GM12864 (cell line): ENCODE measurements around the gene TYMS.

Source experiments
- DNase-seq: peaks from one replicate; pipeline ENCODE4 v3.0.0-alpha.2; 2011; ENCODE audit warnings: low read depth
- H3K4me3 ChIP-seq: 2 replicates; pipeline ENCODE4 v1.5.1; 2011; ENCODE audit warnings: mild to moderate bottlenecking, low read depth, low read length, control low read depth
- TF ChIP-seq, protein P1 (sequence below): IDR thresholded peaks from 2 replicates; pipeline ENCODE4 v1.5.1; 2011; ENCODE audit warnings: low read depth, mild to moderate bottlenecking, moderate library complexity, low read length, control low read depth, inconsistent platforms; ENCODE audit errors: missing control alignments

TYMS gene

DNA sequence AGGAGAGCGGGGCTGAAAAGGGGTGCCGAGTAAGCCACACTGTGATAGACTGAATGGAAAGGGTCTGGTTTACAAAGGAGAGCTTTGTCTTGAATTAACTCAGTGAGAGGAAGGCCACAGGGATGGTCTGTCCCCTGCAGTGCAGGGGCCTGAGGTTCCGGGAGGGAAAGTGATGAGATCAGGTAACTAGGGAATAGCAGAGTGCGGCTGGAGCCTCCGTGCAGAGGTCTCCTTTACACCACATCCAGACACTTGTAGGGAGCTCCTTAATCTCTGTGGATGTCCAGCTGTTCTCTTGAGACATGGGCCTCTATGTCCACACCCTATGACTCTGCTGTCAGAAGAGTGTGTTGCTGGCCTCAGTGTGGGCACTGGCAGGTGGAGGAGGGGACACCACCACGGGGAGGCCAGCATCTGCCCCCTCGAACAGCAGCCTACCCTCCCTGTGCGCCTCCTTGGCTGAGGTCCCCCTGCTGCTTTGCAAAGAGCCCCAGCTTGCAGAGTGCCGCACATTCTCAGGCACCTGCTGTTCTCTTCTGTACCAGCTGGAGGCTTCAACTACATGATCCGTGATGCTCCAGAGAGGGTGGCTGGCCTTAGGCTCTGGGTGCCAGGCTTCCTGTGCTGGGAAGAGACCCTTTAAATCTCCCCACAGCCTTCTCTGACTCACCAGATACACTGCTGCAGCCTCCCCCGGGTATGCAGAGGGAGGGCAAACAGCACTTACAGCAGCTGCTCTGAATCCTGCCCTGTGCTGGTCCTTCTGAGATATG lies 29.1 kb downstream of the TYMS start:
- H3K4me3 ChIP-seq: no peak overlapping the region
- DNase-seq: no peak

DNA sequence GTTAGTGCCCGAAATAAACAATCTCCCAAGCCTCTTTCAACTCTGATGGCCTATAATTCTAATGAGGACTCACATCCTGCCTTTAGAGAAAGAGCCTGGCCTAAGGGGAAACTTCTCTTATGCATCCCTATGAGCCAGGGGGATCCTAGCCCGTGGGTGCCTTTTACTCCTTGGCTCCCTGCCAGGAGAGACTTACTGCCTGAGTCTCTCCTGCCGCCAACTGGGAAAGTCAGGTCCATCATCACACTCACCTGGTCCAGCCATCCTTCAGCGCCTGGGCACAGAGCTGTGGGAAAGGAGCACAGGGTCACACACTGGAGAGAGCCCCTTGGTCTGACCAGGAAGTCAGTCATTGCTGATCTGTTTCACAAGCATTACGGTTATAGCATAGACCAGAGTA lies 30.9 kb downstream of the TYMS start:
- TF ChIP-seq, protein P1, sequence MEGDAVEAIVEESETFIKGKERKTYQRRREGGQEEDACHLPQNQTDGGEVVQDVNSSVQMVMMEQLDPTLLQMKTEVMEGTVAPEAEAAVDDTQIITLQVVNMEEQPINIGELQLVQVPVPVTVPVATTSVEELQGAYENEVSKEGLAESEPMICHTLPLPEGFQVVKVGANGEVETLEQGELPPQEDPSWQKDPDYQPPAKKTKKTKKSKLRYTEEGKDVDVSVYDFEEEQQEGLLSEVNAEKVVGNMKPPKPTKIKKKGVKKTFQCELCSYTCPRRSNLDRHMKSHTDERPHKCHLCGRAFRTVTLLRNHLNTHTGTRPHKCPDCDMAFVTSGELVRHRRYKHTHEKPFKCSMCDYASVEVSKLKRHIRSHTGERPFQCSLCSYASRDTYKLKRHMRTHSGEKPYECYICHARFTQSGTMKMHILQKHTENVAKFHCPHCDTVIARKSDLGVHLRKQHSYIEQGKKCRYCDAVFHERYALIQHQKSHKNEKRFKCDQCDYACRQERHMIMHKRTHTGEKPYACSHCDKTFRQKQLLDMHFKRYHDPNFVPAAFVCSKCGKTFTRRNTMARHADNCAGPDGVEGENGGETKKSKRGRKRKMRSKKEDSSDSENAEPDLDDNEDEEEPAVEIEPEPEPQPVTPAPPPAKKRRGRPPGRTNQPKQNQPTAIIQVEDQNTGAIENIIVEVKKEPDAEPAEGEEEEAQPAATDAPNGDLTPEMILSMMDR: no peak
- DNase-seq: no peak
- no peak overlapping the region for H3K4me3 ChIP-seq

More for the DNA sequence above, 29.1 kb downstream of the TYMS start:
- TF ChIP-seq, protein P1: no peak

DNA sequence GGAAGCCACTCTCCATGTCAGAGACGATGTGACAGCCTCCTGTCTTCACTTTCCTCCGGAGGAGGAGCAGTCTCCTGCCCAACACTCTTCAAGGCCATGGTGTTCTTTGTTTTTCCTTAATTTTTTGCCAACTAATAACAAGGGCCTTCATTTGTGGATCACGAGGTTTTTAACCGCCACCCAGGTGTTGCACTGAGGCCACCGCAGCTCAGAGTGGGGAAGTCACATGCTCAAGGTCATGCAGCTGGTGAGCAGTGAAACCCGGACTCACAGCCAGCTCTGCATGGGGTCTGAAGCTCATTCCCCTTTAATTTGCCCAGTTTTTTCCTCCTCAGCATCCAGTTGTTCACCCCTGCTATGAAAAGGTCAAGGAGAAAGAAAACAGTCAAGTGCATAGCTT lies 35.4 kb downstream of the TYMS start:
- H3K4me3 ChIP-seq: no peak overlapping the region
- DNase-seq: no peak
- TF ChIP-seq, protein P1: no peak

DNA sequence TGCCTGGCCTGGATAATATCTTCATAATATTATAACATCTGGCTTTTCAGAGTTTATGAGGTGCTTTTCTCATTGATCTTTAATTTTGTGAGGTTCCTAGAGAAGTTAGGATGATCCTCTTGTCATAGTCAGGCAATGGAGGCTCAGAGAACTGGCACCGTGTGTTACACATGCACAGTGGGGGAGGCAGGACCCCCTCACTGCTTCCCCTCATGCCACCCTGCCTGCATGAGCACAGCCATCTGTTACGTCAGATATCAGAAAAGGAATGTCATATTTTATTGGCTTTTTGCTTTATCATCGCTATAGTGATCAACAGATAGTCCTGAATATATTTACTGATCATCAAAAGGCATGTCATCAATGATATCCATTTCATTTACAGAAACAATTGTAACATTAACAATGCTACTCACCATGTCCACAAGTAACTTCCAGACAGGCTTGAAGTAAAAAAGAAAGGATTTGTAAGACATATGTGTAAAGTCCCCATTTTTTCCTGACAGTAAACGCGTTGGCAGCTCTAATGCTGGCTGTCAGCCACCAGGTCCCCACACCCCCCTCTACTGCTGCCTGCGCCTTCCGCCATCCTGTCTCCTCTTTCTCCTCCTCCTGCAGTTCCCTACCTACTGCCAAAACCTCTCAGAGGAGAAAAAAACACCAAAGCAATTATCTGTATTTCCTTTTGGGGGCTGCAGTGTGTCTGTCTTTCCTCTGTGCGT lies 36.2 kb downstream of the TYMS start:
- TF ChIP-seq, protein P1: no peak
- H3K4me3 ChIP-seq: no peak overlapping the region
- no peak for DNase-seq

DNA sequence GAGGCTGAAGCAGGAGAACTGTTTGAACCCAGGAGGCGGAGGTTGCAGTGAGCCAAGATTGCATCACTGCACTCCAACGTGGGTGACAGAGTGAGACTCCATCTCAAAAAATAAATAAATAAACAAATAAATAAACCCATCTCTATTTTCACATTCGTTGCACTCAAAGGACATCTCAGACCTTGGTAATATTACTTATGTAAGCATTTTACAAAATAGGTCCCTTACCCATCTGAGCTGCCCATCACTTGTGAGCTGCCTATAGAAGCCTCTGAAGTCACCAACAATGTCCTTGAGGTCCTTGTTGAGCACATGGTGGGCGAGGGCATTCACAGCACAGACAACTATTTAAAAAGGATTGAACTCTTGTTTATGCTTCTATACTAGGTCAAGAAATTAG lies 39.6 kb downstream of the TYMS start:
- no peak overlapping the region for H3K4me3 ChIP-seq
- TF ChIP-seq, protein P1: no peak
- no peak for DNase-seq

DNA sequence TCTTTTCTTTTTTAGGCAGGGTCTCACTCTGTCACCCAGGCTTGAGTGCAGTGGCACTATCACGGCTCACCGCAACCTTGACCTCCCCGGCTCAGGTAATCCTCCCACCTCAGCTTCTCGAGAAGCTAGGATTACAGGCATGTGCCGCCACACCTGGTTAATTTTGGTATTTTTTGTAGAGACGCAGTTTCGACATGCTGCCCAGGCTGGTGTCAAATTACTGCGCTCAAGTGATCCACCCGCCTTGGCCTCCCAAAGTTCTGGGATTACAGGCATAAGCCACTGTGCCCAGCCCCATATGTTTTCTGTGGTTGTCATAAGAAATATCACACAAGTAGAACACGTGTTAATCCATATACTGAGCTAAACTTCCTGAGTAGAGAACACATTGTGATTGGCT lies 40.3 kb downstream of the TYMS start:
- H3K4me3 ChIP-seq: no peak overlapping the region
- DNase-seq: no peak
- TF ChIP-seq, protein P1: no peak
